KMS-11 (cell line): ENCODE results near the gene SCMH1.

Experiments used
- H2AFZ ChIP-seq: fragments of 200-600 bp; sonication (generic); 2 replicates; pipeline ENCODE4 v1.6.1; 2016; ENCODE audit warnings: antibody characterized with exemption, mixed run types, low read depth
- H3K27ac ChIP-seq: fragments of 200-600 bp; sonication (generic); 2 replicates; pipeline ENCODE4 v1.6.1; 2016; ENCODE audit warnings: mild to moderate bottlenecking, mixed run types
- H3K27me3 ChIP-seq: fragments of 200-600 bp; sonication (generic); 2 replicates; pipeline ENCODE4 v1.6.1; 2017; ENCODE audit warnings: mild to moderate bottlenecking, low read depth, mixed run types, moderate library complexity; ENCODE audit not compliant: insufficient read depth
- H3K36me3 ChIP-seq: fragments of 200-600 bp; sonication (generic); 2 replicates; pipeline ENCODE4 v1.6.1; 2017; ENCODE audit warnings: mild to moderate bottlenecking, mixed run types; ENCODE audit not compliant: insufficient read depth
- H3K4me1 ChIP-seq: fragments of 200-600 bp; sonication (generic); 2 replicates; pipeline ENCODE4 v1.6.1; 2016; ENCODE audit warnings: mild to moderate bottlenecking, low read depth, mixed run types; ENCODE audit not compliant: poor library complexity, severe bottlenecking
- H3K4me2 ChIP-seq: fragments of 200-600 bp; sonication (generic); 2 replicates; pipeline ENCODE4 v1.7.0; 2016; ENCODE audit warnings: mild to moderate bottlenecking, mixed run types
- H3K4me3 ChIP-seq: fragments of 200-600 bp; sonication (generic); IDR thresholded peaks from 2 replicates; pipeline ENCODE4 v1.6.1; 2017; ENCODE audit warnings: low read depth, low read length, mixed read lengths; ENCODE audit not compliant: insufficient read depth
- H3K79me2 ChIP-seq: fragments of 200-600 bp; sonication (generic); 2 replicates; pipeline ENCODE4 v1.6.1; 2016; ENCODE audit warnings: low read depth, mixed run types; ENCODE audit not compliant: insufficient read depth
- H3K9ac ChIP-seq: fragments of 200-600 bp; sonication (generic); 2 replicates; pipeline ENCODE4 v1.6.1; 2016; ENCODE audit warnings: mild to moderate bottlenecking, mixed run types
- H4K20me1 ChIP-seq: fragments of 200-600 bp; sonication (generic); 2 replicates; pipeline ENCODE4 v1.6.1; 2016; ENCODE audit warnings: mild to moderate bottlenecking, mixed run types; ENCODE audit not compliant: insufficient read depth
- CTCF ChIP-seq: fragments of 200-600 bp; sonication (generic); conservative IDR thresholded peaks from 2 replicates; pipeline ENCODE4 v1.6.1; 2017; ENCODE audit warnings: low read depth, mild to moderate bottlenecking, antibody characterized with exemption, low read length, moderate library complexity, mixed read lengths

Gene SCMH1

GRCh38 chr1:41098730-41099460 lies 143.2 kb downstream of the SCMH1 start:
- no peak for TF ChIP-seq CTCF
- Histone ChIP-seq H3K4me2 (no peak overlapping the region), H3K9ac (no peak overlapping the region), H3K27ac (no peak overlapping the region), H3K36me3 (no peaks in the 10 kb centered on the region), H3K4me3 (no peak overlapping the region), H3K27me3 (no peaks in the 10 kb centered on the region), H2AFZ (no peak overlapping the region), H3K79me2 (no peaks in the 10 kb centered on the region), H4K20me1 (no peaks in the 10 kb centered on the region), H3K4me1 (no peaks in the 10 kb centered on the region)

GRCh38 chr1:41097105-41097504 lies 145.0 kb downstream of the SCMH1 start:
- no peak for TF ChIP-seq CTCF
- no peaks in the 10 kb centered on the region for H3K36me3 ChIP-seq
- no peaks in the 10 kb centered on the region for H3K27me3 ChIP-seq
- no peak overlapping the region for H3K9ac ChIP-seq
- no peaks in the 10 kb centered on the region for H3K4me1 ChIP-seq
- no peak overlapping the region for H3K27ac ChIP-seq
- no peak overlapping the region for H3K4me2 ChIP-seq
- H2AFZ ChIP-seq = no peak overlapping the region
- no peaks in the 10 kb centered on the region for H4K20me1 ChIP-seq
- no peaks in the 10 kb centered on the region for H3K79me2 ChIP-seq
- no peak overlapping the region for H3K4me3 ChIP-seq

- Histone ChIP-seq H3K27me3 (no peaks in the 10 kb centered on the region), H3K4me1 (no peaks in the 10 kb centered on the region), H3K9ac (no peak overlapping the region), H2AFZ (no peak overlapping the region), H3K4me2 (no peak overlapping the region), H4K20me1 (no peaks in the 10 kb centered on the region), H3K27ac (no peak overlapping the region), H3K79me2 (no peaks in the 10 kb centered on the region), H3K4me3 (no peak overlapping the region), H3K36me3 (no peaks in the 10 kb centered on the region)
- no peak for TF ChIP-seq CTCF
Measured at GRCh38 chr1:41093826-41094225, 148.3 kb downstream of the SCMH1 start.

- Histone ChIP-seq H4K20me1 (no peaks in the 10 kb centered on the region), H3K79me2 (no peaks in the 10 kb centered on the region), H3K36me3 (no peaks in the 10 kb centered on the region), H3K4me2 (no peak overlapping the region), H2AFZ (no peak overlapping the region), H3K27ac (no peak overlapping the region), H3K9ac (no peak overlapping the region), H3K4me3 (no peak overlapping the region), H3K27me3 (no peaks in the 10 kb centered on the region), H3K4me1 (no peaks in the 10 kb centered on the region)
- TF ChIP-seq CTCF = no peak
Measured at GRCh38 chr1:41086921-41087320, 155.2 kb downstream of the SCMH1 start.
